Activated CD8-positive, alpha-beta memory T cell treated with anti-CD3 and anti-CD28 coated beads, Interleukin-2, amount 50 U/mL, for 24 hours (primary cell): ENCODE data around the gene GNG13.
"Not testable (repeated sequence)": the region's sequence is repeated elsewhere in the genome, so short reads cannot be mapped to it uniquely, and the experiment has no call there.

ENCODE experiments used
- DNase-seq: peaks from one replicate; pipeline ENCODE4 v3.0.0-alpha.2; 2020; ENCODE audit errors: extremely low read depth

The GNG13 gene

DNA sequence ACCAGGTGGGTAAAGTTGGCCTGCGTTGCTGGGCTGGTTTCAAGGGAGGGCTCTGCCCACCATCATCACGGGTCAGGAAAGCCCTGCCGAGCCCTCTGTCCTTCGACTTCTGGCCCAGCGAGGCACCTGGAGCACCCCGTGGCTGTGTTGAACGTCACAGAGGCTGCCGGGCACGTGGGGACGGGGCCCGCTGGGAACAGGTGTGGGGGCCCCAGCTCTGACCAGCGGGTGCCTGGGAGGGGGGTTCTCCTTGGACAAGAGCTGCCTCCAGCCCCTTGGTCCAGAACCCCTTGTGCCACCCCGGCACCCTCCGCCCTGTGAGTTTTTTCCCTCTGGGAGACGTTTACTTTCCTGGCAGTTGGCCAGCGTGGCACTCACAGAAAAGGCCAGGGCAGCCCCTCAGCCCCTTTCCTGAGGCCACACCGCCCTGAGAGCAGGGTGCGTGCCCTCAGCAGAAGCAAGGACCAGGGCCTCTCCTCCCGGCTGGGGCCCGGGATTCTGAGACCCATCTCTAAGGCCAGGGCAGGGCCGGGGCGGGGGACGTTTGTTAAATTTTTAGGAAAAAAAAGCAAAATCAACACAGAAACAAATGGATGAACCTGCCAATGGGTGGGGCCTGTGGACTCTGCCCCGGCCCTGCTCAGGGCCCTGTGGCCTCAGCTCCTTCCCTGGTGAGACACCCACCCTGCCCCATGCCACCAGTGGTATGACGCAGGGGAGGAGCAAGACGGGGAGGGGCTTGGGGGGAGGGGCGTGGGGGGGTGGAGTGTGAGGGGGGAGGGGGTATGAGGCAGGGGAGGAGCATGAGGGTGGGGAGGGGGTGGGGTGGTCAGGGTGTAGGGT, 31.3 kb upstream of the GNG13 start:
- no peak for DNase-seq

DNA sequence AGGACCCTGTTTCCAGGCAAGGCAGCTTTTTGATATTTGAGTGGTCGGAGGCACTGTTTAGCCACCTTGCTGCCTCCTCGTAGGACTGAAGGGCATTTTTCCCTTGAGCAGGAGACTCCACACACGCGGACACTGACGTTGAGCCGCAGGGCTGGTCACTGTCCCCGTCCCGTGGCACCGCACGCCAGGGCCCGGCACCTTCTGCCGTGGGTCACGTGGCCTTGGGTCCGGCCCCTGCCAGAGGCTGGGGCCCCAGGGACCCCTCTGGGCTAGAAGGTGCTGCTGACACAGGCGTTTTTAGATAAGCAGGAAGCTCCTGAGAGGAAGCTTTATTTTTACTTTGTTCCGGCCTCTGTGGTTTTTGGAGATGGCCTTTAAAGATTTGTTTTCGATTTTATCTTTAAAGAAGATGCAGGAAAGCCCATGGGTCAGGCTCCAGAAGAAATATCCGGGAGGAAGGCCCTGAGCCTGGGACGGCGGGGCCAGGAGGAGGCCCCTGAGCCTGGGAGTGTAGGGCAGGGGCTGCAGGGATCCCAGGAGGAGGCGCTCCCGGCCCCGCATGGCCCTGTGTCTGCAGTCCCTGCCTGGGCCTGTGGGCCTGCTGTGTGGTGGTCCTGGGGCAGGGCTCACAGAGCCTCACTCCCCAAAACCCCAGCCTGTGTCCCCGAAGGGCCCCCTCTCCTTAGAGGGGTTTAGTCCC, 30.5 kb upstream of the GNG13 start:
- no peak for DNase-seq

DNA sequence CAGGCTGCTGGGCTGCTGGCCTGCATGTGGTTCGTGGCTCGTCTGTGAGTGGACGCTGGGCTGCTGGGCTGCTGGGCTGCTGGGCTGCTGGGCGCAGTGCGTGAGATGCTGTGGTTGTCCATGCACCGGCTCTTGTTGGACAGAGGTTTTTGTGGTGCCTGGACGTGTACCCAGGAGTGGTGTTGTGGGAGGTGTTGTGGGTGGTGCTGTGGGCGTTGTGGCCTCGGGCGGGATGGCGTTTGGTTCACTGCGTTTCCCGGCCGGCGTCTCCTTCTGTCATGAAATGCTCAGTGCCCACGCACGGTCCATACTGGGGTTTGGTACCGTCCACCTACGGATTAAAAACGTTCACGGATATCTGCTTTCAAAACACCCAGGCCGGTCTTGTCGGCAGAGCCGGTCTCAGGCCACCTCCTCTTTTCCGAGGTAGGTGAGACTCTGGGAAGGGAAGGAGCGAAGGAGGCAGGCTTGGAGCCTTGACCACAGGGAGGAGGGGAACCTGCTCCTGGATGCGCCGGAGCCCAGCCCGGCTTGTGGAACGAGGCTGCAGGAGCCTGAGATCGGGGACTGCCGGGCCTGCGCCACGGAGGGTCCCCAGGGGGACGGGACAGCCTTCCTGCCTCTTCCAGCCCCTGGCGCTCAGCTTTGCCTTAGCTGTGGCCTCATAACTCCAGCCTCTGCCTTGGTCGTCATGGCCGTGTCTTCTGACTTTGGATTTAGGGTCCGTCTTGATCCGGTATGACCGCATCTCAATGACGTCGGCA, 29.8 kb upstream of the GNG13 start:
- DNase-seq, result no peak

DNA sequence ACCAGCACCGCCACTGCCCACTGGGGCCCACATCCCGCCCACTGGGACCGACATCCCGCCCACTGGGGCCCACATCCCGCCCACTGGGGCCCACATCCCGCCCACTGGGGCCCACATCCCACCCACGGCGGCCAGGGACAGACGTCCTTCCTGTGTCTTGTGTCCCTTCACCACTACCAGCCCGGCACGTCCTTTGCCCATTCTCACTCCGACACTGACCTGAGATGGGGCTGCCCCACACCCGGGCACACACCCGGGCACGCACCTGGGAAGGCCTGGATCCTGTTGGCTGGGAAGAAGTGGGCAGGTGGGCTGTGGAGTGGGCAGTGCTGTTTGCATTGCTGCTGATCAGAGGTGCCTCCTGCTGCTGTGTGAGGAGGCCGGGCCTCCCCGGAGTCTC, 28.4 kb upstream of the GNG13 start:
- no peak for DNase-seq

DNA sequence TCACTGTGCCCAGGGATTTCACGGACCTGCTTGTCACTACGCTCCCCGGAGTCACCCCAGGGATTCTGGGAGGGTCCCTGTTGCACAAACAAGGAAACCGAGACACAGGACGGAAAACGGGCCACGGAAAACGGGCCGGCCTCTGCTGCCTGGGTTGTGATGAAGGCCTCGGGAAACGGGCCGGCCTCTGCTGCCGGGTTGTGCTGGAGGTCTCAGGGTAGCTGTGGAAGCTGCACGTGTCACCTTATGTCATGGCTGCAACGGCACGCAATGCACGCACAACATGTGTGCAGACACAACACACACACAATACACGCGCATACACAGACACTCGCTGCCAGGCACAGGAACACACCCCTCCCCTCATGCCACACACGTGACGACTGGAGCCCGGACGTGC, 27.0 kb upstream of the GNG13 start:
- DNase-seq, result no peak

DNA sequence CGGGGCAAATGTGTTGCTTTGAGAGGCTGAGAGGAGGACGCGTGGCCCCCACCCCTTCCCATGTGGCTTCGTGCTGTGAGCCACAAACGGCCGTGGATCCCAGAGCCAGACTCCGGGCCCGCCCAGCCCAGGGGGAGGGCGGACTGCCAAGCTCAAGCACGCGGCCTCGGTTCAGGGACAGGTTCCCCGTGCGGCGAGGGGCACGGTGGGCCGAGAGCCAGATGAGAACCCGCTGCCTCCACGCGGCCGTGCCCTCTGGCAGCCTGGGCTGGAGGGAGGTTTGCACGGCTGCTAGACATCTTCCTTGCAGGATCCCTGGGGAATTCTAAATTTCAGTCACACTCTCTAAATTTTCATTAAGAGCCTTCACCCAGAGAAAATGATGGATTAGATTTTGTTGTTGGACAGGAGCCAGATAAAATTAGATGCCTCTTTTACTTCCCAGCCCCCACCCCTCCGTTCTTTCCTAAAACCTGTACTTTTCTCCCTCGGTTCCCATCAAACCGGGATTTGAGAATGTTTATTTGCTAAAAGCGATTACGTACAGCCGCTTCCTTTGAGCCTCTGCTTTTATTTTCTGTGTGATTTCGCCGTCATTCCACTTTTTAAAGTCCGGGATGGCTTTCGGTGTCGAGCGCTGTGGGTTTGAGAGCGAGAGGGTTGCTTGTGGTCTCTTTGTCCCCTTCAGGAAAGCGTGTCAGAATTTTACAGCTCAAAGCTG, 25.0 kb upstream of the GNG13 start:
- no peak for DNase-seq

DNA sequence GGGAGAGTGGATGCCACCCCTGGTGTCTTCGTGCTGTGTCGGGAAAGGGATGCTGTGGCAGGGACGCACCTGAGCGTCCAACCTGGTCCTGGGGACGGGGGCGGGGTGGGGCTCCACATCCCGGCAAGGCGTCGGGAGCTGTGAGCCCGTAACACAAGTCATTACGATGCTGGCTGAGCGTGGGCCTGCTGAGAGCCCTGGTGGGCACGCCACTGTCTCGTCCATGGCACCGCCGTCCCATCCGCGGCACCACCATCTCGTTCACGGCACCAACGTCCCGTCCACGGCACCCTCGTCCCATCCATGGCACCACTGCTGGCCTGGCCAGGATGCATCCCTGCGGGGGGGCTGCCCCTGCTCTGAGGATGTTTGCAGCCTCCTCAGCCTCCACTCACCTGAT, 24.1 kb upstream of the GNG13 start:
- no peak for DNase-seq

DNA sequence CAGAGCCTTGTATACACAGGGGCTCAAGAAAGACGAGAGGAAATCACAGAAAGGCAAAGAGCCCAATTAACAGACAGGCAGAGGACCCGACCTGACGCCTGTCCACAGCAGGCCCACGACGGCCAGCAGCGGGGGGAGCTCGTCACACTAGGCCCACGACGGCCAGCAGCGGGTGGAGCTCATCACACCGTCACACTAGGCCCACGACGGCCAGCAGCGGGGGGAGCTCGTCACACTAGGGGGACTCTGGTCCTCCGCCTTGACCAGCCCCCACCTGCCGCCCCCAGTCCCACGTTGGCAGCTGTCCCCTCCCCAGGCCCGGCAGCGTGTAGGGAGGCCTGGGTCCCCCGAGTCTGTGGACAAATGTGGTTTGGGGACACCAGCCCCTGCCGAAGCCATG, 23.7 kb upstream of the GNG13 start:
- no peak for DNase-seq

DNA sequence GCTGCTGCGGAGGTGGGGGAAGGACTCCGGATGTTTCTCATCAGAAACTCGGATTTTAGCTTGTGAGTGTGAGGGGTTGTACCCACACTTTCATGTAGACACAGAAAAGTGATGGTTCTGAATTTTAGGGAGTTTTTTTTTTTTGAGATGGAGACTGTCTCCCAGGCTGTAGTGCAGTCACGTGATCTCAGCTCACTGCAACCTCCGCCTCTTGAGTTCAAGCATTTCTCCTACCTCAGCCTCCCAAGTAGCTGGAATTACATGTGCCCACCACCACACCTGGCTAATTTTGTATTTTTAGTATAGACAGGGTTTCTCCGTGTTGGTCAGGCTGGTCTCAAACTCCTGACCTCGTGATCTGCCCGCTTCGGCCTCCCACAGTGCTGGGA, 22.4 kb upstream of the GNG13 start:
- DNase-seq, result no peak

DNA sequence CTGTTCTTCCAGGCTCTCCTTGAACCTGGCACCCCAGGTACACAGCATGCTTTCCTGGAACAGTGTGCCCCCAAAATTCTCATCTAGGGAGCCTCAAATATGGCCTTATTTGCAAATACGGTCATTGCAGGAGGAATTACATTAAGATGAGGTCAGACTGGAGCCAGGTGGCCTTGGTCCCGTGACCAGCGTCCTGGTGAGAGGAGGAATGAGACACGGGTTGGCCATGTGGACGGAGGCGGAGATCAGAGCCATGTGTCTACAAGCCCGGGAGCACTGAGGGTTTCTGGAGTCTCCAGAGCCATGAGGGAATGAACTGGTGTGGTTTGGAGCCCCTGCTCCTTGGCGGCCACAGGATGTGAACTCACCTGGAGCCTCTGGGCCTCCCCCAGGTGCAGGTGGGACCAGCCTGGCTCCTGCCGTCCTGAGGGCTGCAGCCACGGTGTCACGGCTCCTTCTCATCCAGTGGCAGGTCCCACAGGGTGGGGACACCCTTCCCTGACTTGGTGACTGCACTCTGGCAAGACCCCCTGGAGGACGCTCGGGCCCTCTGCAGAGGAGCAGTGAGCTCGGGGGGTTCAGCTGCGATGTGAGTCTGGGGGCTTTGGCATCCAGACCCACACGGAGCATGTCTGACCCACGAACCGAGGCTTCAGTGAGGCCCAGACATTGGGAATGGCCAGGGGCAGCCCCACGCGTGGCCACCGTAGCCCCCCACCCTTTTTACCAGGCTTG, 21.8 kb upstream of the GNG13 start:
- no peak for DNase-seq

DNA sequence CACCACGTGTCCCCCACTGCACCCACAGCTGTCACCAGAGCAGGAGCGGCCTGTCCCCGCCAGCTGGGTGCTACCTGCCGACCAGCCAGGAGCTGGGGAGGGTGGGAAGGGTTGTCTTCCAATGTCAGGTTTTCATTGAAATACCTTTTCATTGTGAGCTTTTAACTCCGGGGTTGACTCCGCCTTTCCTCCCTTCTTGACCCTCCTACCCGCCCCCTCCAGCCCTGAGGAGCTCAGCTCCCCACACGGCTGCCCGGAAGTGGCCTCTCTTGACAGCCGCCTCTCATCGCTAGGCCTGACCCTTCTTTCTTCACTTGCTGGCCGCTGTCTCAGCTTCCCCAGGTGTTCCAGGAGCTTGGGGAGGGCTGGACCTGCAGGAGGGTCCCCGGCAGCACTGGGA, 21.2 kb upstream of the GNG13 start:
- no peak for DNase-seq

DNA sequence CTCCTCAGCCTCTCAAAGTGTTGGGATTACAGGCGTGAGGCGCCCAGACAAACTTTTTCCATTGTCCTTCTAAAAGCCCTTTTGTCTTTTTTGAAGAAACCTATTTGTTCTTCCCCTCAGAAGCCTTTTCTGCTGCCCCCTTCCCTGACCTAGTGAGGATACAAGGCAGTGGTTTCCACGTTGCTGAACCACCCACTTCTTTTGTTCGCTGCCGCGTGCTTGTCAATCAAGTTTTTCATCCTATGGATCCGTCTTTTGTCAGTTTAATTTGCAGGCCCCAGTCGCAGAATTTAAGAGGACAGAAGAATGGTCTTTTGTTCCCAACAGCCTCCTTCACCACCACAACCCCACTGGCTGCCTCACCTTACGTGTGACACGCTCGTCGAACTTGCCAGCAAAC, 20.2 kb upstream of the GNG13 start:
- DNase-seq, result no peak

DNA sequence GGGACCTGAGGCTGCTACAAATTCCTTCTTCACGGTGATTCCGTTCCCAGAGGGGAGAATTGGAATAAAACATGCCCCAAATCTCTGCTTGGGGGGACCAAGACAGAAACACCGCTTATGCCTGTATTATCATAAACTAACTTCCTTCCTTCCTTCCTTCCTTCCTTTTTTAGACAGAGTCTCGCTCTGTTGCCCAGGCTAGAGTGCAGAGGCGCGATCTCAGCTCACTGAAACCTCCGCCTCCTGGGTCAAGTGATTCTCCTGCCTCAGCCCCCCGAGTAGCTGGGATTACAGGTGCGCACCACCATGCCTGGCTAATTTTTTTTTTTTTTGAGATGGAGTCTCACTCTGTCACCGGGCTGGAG, 19.5 kb upstream of the GNG13 start:
- not testable (repeated sequence) for DNase-seq

DNA sequence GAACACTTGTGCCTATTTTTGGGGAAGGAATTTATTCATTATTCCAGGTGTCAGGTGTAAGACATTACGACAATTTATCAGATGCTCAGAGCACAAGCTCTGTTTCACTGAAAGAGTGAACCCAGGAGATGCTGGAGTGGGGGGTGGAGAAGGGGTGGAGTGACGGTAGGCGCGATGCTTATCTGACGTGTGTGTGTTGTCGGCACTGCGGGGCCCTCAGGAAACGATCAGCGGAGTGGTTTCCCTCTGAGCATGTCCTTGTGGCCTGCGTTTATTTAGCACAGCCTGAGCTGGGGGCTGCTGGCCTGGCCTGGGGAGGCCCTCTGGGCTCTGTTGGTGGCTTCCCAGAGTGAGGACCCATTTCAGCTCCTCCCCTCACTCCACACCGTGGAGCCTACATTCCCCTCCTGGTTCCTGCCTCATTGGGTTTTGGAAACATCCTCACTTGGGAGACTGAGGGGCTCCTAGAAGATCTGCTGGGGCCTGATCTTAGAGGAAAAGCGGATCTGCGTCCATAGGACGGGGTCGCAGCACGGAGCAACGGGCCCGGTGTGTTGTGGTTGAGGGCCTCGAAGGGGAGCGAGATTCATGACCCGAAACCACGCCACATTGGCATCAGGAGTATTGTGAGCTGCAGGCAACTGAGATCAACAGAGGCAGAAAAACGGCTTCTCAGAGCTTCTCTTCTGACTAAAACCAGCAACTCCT, 19.0 kb upstream of the GNG13 start:
- no peak for DNase-seq

DNA sequence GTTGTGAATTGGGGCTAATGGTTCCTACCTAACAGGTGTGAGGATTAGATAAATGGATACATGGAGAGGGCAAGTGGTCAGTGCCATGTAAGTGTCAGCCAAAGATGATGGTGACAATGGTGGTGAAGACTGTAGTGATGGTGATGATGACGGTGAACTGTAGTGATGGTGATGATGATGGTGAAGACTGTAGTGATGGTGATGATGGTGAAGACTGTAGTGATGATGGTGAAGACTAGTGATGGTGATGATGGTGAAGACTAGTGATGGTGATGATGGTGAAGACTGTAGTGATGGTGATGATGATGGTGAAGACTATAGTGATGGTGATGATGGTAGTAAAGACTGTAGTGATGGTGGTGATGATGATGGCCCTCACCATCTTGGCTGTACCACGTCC, 18.1 kb upstream of the GNG13 start:
- no peak for DNase-seq

DNA sequence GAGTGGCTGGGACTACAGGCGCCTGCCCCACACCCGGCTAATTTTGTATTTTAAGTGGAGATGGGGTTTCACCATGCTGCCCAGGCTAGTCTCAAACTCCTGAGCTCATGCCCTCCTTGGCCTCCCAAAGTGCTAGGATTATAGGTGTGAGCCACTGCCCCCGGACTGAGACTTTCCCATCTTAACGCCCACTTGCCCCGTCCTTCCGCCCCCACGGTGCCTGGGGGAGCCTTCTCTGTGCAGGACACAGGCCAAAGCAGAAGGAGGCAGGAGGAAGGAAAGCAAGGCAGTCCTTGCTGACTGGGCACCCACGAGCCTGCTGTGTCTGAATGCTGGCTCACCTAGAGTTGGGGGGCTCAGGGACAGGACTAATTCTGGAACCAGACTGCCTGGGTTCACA, 17.6 kb upstream of the GNG13 start:
- DNase-seq, result no peak

DNA sequence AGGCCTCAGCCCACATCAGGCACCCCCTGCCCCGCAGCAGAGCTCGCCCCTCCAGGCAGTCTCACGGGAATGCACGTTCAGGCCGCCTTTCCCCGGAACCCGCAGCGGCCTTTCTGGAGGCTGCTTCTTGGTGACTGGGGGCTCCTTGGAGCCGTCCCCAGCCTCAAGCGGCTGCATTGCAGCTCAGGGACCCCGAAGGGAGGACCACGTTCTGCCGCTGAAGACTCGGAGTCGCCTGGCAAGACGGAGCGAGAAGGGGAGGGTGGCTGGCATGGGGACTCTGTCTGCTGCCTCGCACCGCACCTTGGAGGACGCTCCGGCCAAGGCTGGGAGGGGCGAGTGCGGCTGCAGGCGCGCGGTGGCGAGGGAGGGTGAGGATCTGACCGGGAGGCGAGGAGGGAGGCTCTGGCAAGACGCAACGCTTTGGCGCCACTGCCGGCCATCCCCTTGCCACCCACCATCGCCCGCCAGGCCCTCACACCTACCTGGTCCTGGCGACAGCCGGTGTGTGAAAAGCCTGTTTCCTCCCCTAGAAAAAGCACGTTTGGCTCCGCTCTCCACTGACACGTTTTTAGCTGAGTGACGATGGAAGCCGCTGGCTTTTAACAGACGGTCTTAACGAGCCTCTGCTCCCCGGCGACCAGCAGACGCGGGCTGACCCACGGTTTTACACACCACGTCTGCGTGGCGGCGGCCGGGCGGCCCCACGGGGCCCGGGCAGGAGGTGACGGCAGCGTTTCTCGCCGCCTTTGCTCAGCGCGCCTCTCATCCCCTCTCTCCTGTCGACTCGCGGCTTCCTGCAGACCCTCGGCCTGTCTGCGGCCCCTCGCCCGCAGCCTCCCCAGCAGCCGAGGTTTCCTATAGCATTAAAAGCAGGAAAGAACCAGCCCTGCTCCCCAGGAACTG, 16.7 kb upstream of the GNG13 start:
- no peak for DNase-seq

DNA sequence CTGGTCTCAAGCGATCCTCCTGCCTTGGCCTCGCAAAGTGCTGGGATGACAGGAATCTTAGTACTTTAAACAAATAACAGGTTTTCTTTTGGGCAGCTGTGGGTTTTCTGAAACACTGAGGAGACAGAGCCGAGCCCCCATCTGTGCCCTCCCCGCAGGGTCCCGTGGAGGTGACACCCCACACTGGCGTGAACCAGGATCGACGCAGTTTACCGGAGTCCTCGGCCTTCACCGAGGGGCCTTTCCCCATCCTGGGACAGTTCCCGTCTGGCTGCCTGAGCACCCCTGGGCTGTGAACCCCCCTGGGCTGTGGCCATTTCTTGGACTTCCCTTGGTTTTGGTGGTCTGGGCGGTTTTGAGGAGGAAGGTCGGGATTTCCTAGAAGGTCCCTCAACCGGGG, 15.3 kb upstream of the GNG13 start:
- DNase-seq, result no peak

DNA sequence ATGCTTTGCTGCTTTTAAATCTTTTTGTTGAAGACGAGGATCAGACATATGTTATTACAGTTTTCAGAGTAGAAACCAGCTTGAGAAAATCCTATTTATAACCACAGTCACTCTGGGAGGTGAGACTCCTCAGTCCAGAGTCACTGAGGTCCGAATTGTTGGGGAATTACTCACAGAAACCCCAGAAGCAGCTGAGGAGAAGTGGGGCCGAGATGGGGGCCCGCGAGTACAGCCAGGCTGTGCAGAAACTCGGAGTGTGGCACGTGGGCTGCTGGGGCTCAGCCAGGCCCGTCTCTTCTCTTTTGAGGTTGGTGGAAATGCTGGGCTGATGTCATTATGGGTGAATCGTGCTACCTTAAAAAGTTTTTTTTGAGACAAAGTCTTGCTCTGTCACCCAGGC, 14.4 kb upstream of the GNG13 start:
- DNase-seq, result no peak

DNA sequence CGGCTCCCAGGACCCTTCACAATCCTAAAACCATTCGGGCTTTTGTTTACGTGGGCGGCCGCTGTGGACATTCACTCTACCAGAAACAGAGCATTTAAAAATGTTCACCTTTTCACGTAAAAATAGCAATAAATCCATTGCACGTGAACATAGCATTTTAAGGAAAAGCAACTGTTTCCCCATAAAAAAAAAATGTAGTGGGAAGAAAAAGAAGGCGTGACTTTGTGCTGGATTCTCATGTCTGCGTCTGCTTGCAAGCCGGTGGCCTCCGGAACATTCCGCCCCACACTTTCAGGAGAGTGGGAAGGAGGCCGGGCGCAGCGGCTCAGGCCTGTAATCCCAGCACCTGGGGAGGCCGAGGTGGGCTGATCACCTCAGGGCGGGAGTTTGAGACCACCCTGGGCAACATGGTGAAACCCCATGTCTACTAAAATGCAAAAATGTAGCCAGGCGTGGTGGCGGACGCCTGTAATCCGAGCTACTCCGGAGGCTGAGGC, 13.4 kb upstream of the GNG13 start:
- DNase-seq, result no peak
